Measurements from ENCODE around the gene CSDE1.

DNA sequence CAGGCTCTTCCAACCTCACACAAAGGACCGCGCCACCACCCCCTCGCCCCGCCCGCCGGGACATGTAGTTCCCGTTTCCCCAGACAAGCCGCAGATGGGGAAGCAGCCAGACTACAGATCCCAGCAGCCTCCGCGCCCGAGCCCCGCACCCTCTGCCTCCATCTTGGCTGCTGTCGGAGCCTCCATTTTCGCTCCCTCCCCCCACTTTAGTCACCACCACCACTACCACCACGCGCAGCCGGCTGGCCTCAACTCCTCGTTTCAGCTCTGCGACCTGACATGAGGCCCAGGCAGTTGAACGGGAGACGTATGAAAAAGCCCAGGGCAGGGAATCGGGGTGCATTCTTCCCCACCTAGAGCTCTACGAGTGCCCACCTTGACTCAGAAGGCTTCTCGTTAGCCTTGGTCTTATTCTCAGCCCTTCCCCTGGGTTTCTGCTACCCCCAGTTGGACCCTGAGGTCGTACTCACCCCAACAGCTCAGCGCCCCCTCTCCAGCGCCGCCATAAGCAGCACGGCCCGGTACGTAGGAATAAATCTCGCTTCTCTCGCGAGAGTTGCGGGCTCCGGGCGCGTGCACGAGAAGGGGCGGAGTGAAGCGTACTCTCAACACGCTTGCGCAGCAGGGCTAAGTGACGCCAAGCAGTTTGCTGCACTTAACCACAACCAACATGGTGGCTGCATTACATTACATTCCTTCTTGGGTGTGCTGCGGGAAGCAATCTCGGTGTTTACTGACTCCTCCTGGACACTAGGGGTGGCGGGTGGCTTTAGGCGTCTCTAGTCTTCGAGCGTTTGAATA lies at the start of gene CSDE1:
- TF ChIP-seq, protein P1, sequence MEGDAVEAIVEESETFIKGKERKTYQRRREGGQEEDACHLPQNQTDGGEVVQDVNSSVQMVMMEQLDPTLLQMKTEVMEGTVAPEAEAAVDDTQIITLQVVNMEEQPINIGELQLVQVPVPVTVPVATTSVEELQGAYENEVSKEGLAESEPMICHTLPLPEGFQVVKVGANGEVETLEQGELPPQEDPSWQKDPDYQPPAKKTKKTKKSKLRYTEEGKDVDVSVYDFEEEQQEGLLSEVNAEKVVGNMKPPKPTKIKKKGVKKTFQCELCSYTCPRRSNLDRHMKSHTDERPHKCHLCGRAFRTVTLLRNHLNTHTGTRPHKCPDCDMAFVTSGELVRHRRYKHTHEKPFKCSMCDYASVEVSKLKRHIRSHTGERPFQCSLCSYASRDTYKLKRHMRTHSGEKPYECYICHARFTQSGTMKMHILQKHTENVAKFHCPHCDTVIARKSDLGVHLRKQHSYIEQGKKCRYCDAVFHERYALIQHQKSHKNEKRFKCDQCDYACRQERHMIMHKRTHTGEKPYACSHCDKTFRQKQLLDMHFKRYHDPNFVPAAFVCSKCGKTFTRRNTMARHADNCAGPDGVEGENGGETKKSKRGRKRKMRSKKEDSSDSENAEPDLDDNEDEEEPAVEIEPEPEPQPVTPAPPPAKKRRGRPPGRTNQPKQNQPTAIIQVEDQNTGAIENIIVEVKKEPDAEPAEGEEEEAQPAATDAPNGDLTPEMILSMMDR (IDR thresholded peaks at IDR 0.05), result peak in 5 of 6 experiments; percentile 20 to 48 (median 36)
- TF ChIP-seq POLR2A (IDR thresholded peaks at IDR 0.05), result peak; percentile 93 to 97
